HEK293 (cell line): ENCODE measurements around the gene CYBRD1.

Experiments
- CTCF ChIA-PET: fragments of 350-600 bp; formaldehyde crosslinking; extraction: SDS; loops from one replicate; lab custom pipeline; 2021; ENCODE audit warnings: antibody characterized with exemption; lab: Yijun Ruan, JAX
- POLR2A ChIA-PET: fragments of 300-600 bp; formaldehyde crosslinking; extraction: SDS; loops from one replicate; lab custom pipeline; 2020; ENCODE audit warnings: antibody characterized with exemption, inconsistent platforms; lab: Yijun Ruan, JAX
- H3K27ac ChIP-seq: fragments of 200-500 bp; sonication (Bioruptor generic); 2 replicates; pipeline ENCODE4 v1.5.1; 2014; ENCODE audit warnings: low read depth, low read length, control low read depth, inconsistent platforms; ENCODE audit errors: extremely low read depth
- H3K36me3 ChIP-seq, 2 experiments: fragments of 200-500 bp in 1 of 2; sonication (Bioruptor generic) in 1 of 2; 1 replicate in 1 of 2; 2 replicates in 1 of 2; pipeline ENCODE4 v1.5.1; 2014 to 2017; ENCODE audit warnings: inconsistent platforms in 2 of 2, low read length in 2 of 2; ENCODE audit not compliant: control insufficient read depth in 2 of 2, insufficient read depth in 1 of 2
- H3K4me1 ChIP-seq: fragments of 200-500 bp; sonication (Bioruptor generic); 2 replicates; pipeline ENCODE4 v1.5.1; 2014; ENCODE audit warnings: mild to moderate bottlenecking, low read length, inconsistent platforms; ENCODE audit not compliant: control insufficient read depth, insufficient read depth
- H3K4me3 ChIP-seq: 2 replicates; pipeline ENCODE4 v1.5.1; 2011; ENCODE audit warnings: low read depth, mild to moderate bottlenecking, control low read depth, low read length, moderate library complexity
- H3K9me3 ChIP-seq: fragments of 200-500 bp; sonication (Bioruptor generic); 2 replicates; pipeline ENCODE4 v1.5.1; 2014; ENCODE audit warnings: low read depth, low read length, inconsistent platforms; ENCODE audit not compliant: control insufficient read depth, insufficient read depth
- KLF16 ChIP-seq: fragments of 450-650 bp; formaldehyde crosslinking; IDR thresholded peaks from 2 replicates; pipeline ENCODE4 v1.5.1; 2017; ENCODE audit warnings: missing biosample characterization, missing genetic modification characterization
- MEIS1 ChIP-seq: sonication (generic); formaldehyde crosslinking; IDR thresholded peaks from 2 replicates; pipeline ENCODE4 v1.8.1; 2022; ENCODE audit warnings: missing genetic modification reagents, mild to moderate bottlenecking, borderline replicate concordance
- SP7 ChIP-seq: fragments of 450-650 bp; formaldehyde crosslinking; IDR thresholded peaks from 2 replicates; pipeline ENCODE4 v1.5.1; 2016; ENCODE audit warnings: missing biosample characterization, missing genetic modification characterization
- TRIM28 ChIP-seq: IDR thresholded peaks from 2 replicates; pipeline ENCODE4 v1.6.1; 2011; ENCODE audit warnings: low read length, control low read depth, borderline replicate concordance
- ZBTB1 ChIP-seq: fragments of 450-650 bp; formaldehyde crosslinking; IDR thresholded peaks from 2 replicates; pipeline ENCODE4 v1.5.1; 2016; ENCODE audit warnings: missing biosample characterization, missing genetic modification characterization
- ZFP3 ChIP-seq: fragments of 450-650 bp; formaldehyde crosslinking; IDR thresholded peaks from 2 replicates; pipeline ENCODE4 v1.5.1; 2016; ENCODE audit warnings: low read depth, missing biosample characterization, missing genetic modification characterization
- ZFP69B ChIP-seq: fragments of 450-650 bp; formaldehyde crosslinking; IDR thresholded peaks from 2 replicates; pipeline ENCODE4 v1.5.1; 2016; ENCODE audit warnings: missing biosample characterization, missing genetic modification characterization
- ZNF175 ChIP-seq: fragments of 450-650 bp; formaldehyde crosslinking; IDR thresholded peaks from 2 replicates; pipeline ENCODE4 v1.5.1; 2016; ENCODE audit warnings: missing biosample characterization, missing genetic modification characterization
- ZNF214 ChIP-seq: fragments of 450-650 bp; formaldehyde crosslinking; IDR thresholded peaks from 2 replicates; pipeline ENCODE4 v1.5.1; 2017; ENCODE audit warnings: missing biosample characterization, mild to moderate bottlenecking, missing genetic modification characterization, borderline replicate concordance
- ZNF221 ChIP-seq: fragments of 450-650 bp; formaldehyde crosslinking; IDR thresholded peaks from 2 replicates; pipeline ENCODE4 v1.5.1; 2017; ENCODE audit warnings: missing biosample characterization, missing genetic modification characterization, borderline replicate concordance
- ZNF274 ChIP-seq, 2 experiments: fragments of 200-500 bp in 1 of 2; fragments of 450-650 bp in 1 of 2; sonication (Bioruptor generic) in 1 of 2; formaldehyde crosslinking in 1 of 2; IDR thresholded peaks; 2 replicates each; pipeline versions ENCODE4 v1.5.1 to v1.6.1; 2014 to 2016; ENCODE audit warnings: borderline replicate concordance in 1 of 2, inconsistent platforms in 1 of 2, low read length in 1 of 2, missing biosample characterization in 1 of 2, missing genetic modification characterization in 1 of 2
- ZNF37A ChIP-seq: fragments of 450-650 bp; IDR thresholded peaks from 2 replicates; pipeline ENCODE4 v1.5.1; 2018; ENCODE audit warnings: missing biosample characterization, missing genetic modification characterization
- ZNF416 ChIP-seq: fragments of 450-650 bp; formaldehyde crosslinking; IDR thresholded peaks from 2 replicates; pipeline ENCODE4 v1.5.1; 2016; ENCODE audit warnings: missing biosample characterization, missing genetic modification characterization
- ZNF426 ChIP-seq: fragments of 450-650 bp; formaldehyde crosslinking; IDR thresholded peaks from 2 replicates; pipeline ENCODE4 v1.5.1; 2017; ENCODE audit warnings: missing biosample characterization, missing genetic modification characterization, mild to moderate bottlenecking, inconsistent platforms, moderate library complexity
- ZNF510 ChIP-seq: fragments of 450-650 bp; formaldehyde crosslinking; IDR thresholded peaks from 2 replicates; pipeline ENCODE4 v1.5.1; 2018; ENCODE audit warnings: mild to moderate bottlenecking, missing genetic modification characterization, missing biosample characterization; ENCODE audit not compliant: insufficient replicate concordance
- ZNF514 ChIP-seq: fragments of 450-650 bp; formaldehyde crosslinking; IDR thresholded peaks from 2 replicates; pipeline ENCODE4 v1.5.1; 2016; ENCODE audit warnings: missing biosample characterization, missing genetic modification characterization
- ZNF521 ChIP-seq: fragments of 450-650 bp; formaldehyde crosslinking; IDR thresholded peaks from 2 replicates; pipeline ENCODE4 v1.5.1; 2017; ENCODE audit warnings: missing biosample characterization, mild to moderate bottlenecking, missing genetic modification characterization
- ZNF580 ChIP-seq: fragments of 450-650 bp; formaldehyde crosslinking; IDR thresholded peaks from 2 replicates; pipeline ENCODE4 v1.5.1; 2016; ENCODE audit warnings: missing biosample characterization, missing genetic modification characterization
- ZNF585B ChIP-seq: fragments of 450-650 bp; formaldehyde crosslinking; IDR thresholded peaks from 2 replicates; pipeline ENCODE4 v1.5.1; 2016; ENCODE audit warnings: missing biosample characterization, missing genetic modification characterization
- ZNF610 ChIP-seq: fragments of 450-650 bp; formaldehyde crosslinking; IDR thresholded peaks from 2 replicates; pipeline ENCODE4 v1.5.1; 2016; ENCODE audit warnings: missing biosample characterization, missing genetic modification characterization, borderline replicate concordance
- ZNF704 ChIP-seq: fragments of 450-650 bp; formaldehyde crosslinking; IDR thresholded peaks from 2 replicates; pipeline ENCODE4 v1.5.1; 2016; ENCODE audit warnings: missing biosample characterization, missing genetic modification characterization
- ZNF830 ChIP-seq: fragments of 450-650 bp; IDR thresholded peaks from 2 replicates; pipeline ENCODE4 v1.5.0; 2018; ENCODE audit warnings: missing biosample characterization, missing genetic modification characterization, low read depth, mild to moderate bottlenecking, moderate library complexity

CYBRD1 gene

GRCh38 chr2:171553858-171554257, 31.6 kb downstream of the CYBRD1 start (continued):
- TF ChIP-seq ZNF221 (tag by site-specific recombination), result no peak
- TF ChIP-seq ZNF510 (tag by site-specific recombination), result no peak
- no peak for TF ChIP-seq SP7
- TF ChIP-seq ZNF521, result no peak

GRCh38 chr2:171554991-171555615, 32.8 kb downstream of the CYBRD1 start:
- H3K4me3 ChIP-seq, result no peak overlapping the region
- ChIA-PET POLR2A (no interaction called here), CTCF (interaction anchor here (0.7 to 1.0 kb wide), 2 partner anchors 12 to 401 kb away, joined by 3 read pairs; no protein-coding TSS in a partner anchor)
- H3K27ac ChIP-seq, result no peak overlapping the region
- H3K4me1 ChIP-seq, result no peaks in the 10 kb centered on the region
- peaks cover 0 to 4% of the 10 kb centered on the region in 2 experiments; a peak in 1 of 3 replicates for H3K36me3 ChIP-seq
- no peak for TF ChIP-seq ZNF704 (tag by site-specific recombination)
- no peak for TF ChIP-seq KLF16 (tag by site-specific recombination)
- TF ChIP-seq ZNF175 (tag by site-specific recombination), result no peak
- TF ChIP-seq ZBTB1 (tag by site-specific recombination), result no peak
- TF ChIP-seq ZFP3, result no peak
- no peak for TF ChIP-seq ZNF426 (tag by site-specific recombination)
- no peak for TF ChIP-seq ZNF274 (IDR thresholded peaks at IDR 0.05; ENCODE audit: low read length)
- TF ChIP-seq ZNF274 (tag by site-specific recombination; IDR thresholded peaks at IDR 0.05; ENCODE audit: borderline replicate concordance), result no peak
- TF ChIP-seq ZNF214 (tag by site-specific recombination), result no peak
- no peaks in the 10 kb centered on the region for H3K9me3 ChIP-seq

GRCh38 chr2:171557363-171557762, 35.1 kb downstream of the CYBRD1 start:
- TF ChIP-seq ZFP69B (tag by site-specific recombination) (no peak), ZNF580 (tag by site-specific recombination) (no peak), TRIM28 (no peak), ZNF610 (tag by site-specific recombination) (no peak), ZNF426 (tag by site-specific recombination) (no peak), ZNF514 (tag by site-specific recombination) (no peak), ZNF830 (no peak), ZNF416 (tag by site-specific recombination) (no peak), ZNF37A (tag by site-specific recombination) (no peak), MEIS1 (CRISPR knock-in tag) (no peak), ZNF585B (no peak)

More at GRCh38 chr2:171557363-171557762, 35.1 kb downstream of the CYBRD1 start:
- no peaks in the 10 kb centered on the region for H3K9me3 ChIP-seq
- H3K4me3 ChIP-seq, result no peak overlapping the region
- H3K36me3 ChIP-seq, result peaks cover 0 to 4% of the 10 kb centered on the region in 2 experiments; a peak in 1 of 3 replicates
- H3K4me1 ChIP-seq, result no peaks in the 10 kb centered on the region
- ChIA-PET CTCF (interaction anchor here (0.6 to 1.0 kb wide), 2 partner anchors 10 to 561 kb away, joined by 3 to 7 read pairs; no protein-coding TSS in a partner anchor), POLR2A (no interaction called here)
- H3K27ac ChIP-seq, result no peak overlapping the region
